ENCODE data around the gene SUGCT.

SUGCT gene

DNA sequence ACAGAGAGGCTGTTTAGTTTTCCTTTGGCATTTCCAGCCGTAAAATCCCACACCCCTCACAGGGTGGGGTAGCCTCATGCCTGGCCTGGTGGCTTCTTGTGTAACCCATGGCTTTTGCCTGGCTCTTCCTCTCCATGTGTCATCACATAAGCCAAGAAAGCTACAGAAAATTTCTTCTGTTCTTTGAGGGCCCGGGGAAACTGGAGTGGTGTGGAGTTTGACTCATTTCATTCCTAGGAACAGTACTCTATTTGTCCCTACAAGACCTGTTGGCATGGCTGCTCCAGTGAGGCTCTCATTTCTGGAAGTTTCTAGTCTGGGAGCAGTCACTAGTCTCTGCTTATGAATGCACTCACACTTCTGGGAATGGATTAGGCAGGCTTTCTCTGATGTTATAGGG lies 523.9 kb downstream of the SUGCT start:
- no peak for DNase-seq
- no peak for TF ChIP-seq CTCF (IDR thresholded peaks at IDR 0.05; ENCODE audit: low read depth, low read length)
- H3K4me3 ChIP-seq (ENCODE audit: low read depth, low read length) = no peak overlapping the region
- 0 out of 2 replicates have a peak, but pooled peaks cover 3% of the 10 kb centered on the region for H3K4me1 ChIP-seq
- H3K36me3 ChIP-seq = no peaks in the 10 kb centered on the region
- H3K9me3 ChIP-seq = no peaks in the 10 kb centered on the region
- no peaks in the 10 kb centered on the region for H3K27me3 ChIP-seq

- H3K36me3 ChIP-seq = no peaks in the 10 kb centered on the region
- no peak for DNase-seq
Measured at GRCh38 chr7:40659231-40659630, 524.4 kb downstream of the SUGCT start.

GRCh38 chr7:40673285-40673684 lies 538.5 kb downstream of the SUGCT start:
- no peak overlapping the region for H3K4me3 ChIP-seq (ENCODE audit: low read depth, low read length)
- no peaks in the 10 kb centered on the region for H3K36me3 ChIP-seq
- no peaks in the 10 kb centered on the region for H3K9me3 ChIP-seq
- no peak for TF ChIP-seq CTCF (IDR thresholded peaks at IDR 0.05; ENCODE audit: low read depth, low read length)
- no peaks in the 10 kb centered on the region for H3K27me3 ChIP-seq
- no peaks in the 10 kb centered on the region for H3K4me1 ChIP-seq
- no peak for DNase-seq

More at GRCh38 chr7:40659231-40659630, 524.4 kb downstream of the SUGCT start:
- H3K27me3 ChIP-seq = no peaks in the 10 kb centered on the region
- 0 out of 2 replicates have a peak, but pooled peaks cover 3% of the 10 kb centered on the region for H3K4me1 ChIP-seq
- no peaks in the 10 kb centered on the region for H3K9me3 ChIP-seq
- H3K4me3 ChIP-seq (ENCODE audit: low read depth, low read length) = no peak overlapping the region
- TF ChIP-seq CTCF (IDR thresholded peaks at IDR 0.05; ENCODE audit: low read depth, low read length) = no peak

DNA sequence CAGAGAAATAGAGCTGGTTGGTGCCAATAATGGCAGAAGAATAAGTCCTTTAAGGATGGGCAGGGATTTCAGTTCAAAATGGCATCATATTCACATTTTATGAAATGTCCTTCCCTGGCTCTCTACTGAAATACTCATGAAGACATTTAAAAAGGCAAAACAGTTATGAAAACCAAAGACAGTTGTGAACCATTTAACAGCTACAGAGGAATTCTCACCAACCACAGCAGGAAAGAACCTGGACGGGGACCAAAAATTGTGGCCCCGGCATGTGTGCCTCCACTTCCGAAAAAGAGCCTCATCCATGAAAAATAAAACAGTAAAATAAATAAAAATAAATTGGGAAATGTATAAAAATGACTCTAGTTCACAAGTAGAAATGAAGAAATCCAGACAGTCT lies 539.5 kb downstream of the SUGCT start:
- H3K4me3 ChIP-seq (ENCODE audit: low read depth, low read length) = no peak overlapping the region
- H3K4me1 ChIP-seq = no peaks in the 10 kb centered on the region
- TF ChIP-seq CTCF (IDR thresholded peaks at IDR 0.05; ENCODE audit: low read depth, low read length) = no peak
- H3K9me3 ChIP-seq = no peaks in the 10 kb centered on the region
- H3K27me3 ChIP-seq = no peaks in the 10 kb centered on the region
- H3K36me3 ChIP-seq = no peaks in the 10 kb centered on the region
- DNase-seq = no peak

GRCh38 chr7:40675741-40676140 lies 540.9 kb downstream of the SUGCT start:
- Histone ChIP-seq H3K27me3 (no peaks in the 10 kb centered on the region), H3K4me1 (no peaks in the 10 kb centered on the region), H3K36me3 (no peaks in the 10 kb centered on the region), H3K4me3 (ENCODE audit: low read depth, low read length) (no peak overlapping the region), H3K9me3 (no peaks in the 10 kb centered on the region)
- DNase-seq = no peak
- TF ChIP-seq CTCF (IDR thresholded peaks at IDR 0.05; ENCODE audit: low read depth, low read length) = no peak

GRCh38 chr7:40676221-40676620 lies 541.4 kb downstream of the SUGCT start:
- Histone ChIP-seq H3K9me3 (no peaks in the 10 kb centered on the region), H3K4me1 (no peaks in the 10 kb centered on the region), H3K27me3 (no peaks in the 10 kb centered on the region), H3K4me3 (ENCODE audit: low read depth, low read length) (no peak overlapping the region), H3K36me3 (no peaks in the 10 kb centered on the region)
- DNase-seq = no peak
- TF ChIP-seq CTCF (IDR thresholded peaks at IDR 0.05; ENCODE audit: low read depth, low read length) = no peak

Data from BE2C (cell line).